B cell (primary cell): ENCODE data around the gene ARID3B. TPM values are rescaled to one million over a fixed set of nuclear protein-coding genes. Genes with fewer than 3 reads are reported as not detected.

Experiments used
- ATAC-seq: fragments of 200-7000 bp; cut with Tn5 transposase; one replicate; pipeline ENCODE4 v1.10.0; 2021; ENCODE audit warnings: low read depth, mild to moderate bottlenecking, moderate number of reproducible peaks, moderate library complexity
- CTCF ChIA-PET: fragments of 350-600 bp; sonication (Branson Sonifier 250); formaldehyde crosslinking; loops from one replicate; lab custom pipeline; 2021; ENCODE audit warnings: antibody characterized with exemption, inconsistent platforms; lab: Charles Lee
- POLR2A ChIA-PET: fragments of 350-600 bp; sonication (Branson Sonifier 250); formaldehyde crosslinking; loops from one replicate; lab custom pipeline; 2021; ENCODE audit warnings: antibody characterized with exemption; lab: Charles Lee
- DNase-seq: peaks from one replicate; pipeline ENCODE4 v3.0.0; 2013
- H2AFZ ChIP-seq: 2 replicates; pipeline ENCODE4 v1.6.1; 2012; ENCODE audit warnings: mild to moderate bottlenecking, low read depth, low read length; ENCODE audit not compliant: insufficient read depth, poor library complexity, severe bottlenecking
- H3K27ac ChIP-seq, 2 donors: 1 replicate in 1 of 2; 2 replicates in 1 of 2; pipeline ENCODE4 v1.5.1; 2012 to 2013; ENCODE audit warnings: low read length in 2 of 2, mild to moderate bottlenecking in 2 of 2, moderate library complexity in 1 of 2
- H3K27me3 ChIP-seq, 4 experiments: fragments of 200-600 bp in 1 of 4; sonication (generic) in 1 of 4; replicated peaks in 1 of 4; 1 replicate in 2 of 4; 2 replicates in 2 of 4; pipeline versions ENCODE4 v1.6.1 to v1.7.0; 2013 to 2016; ENCODE audit warnings: low read length in 3 of 4, mild to moderate bottlenecking in 2 of 4, mixed read lengths in 1 of 4, moderate library complexity in 1 of 4; ENCODE audit not compliant: insufficient read depth in 4 of 4, control insufficient read depth in 3 of 4; ENCODE audit errors: control extremely low read depth in 1 of 4
- H3K36me3 ChIP-seq, 2 experiments: replicated peaks in 1 of 2; 1 replicate in 1 of 2; 2 replicates in 1 of 2; pipeline versions ENCODE4 v1.6.1 to v1.7.1; 2013; ENCODE audit warnings: low read length in 1 of 2; ENCODE audit not compliant: insufficient read depth in 2 of 2, control insufficient read depth in 1 of 2; ENCODE audit errors: control extremely low read depth in 1 of 2, extremely low read depth in 1 of 2
- H3K4me1 ChIP-seq, 2 donors: fragments of 200-600 bp in 1 of 2; sonication (generic) in 1 of 2; 1 replicate in 1 of 2; 2 replicates in 1 of 2; pipeline versions ENCODE4 v1.5.1 to v1.6.1; 2013 to 2017; ENCODE audit warnings: low read length in 2 of 2; ENCODE audit not compliant: control insufficient read depth in 2 of 2, insufficient read depth in 2 of 2
- H3K4me2 ChIP-seq: replicated peaks from 2 replicates; pipeline ENCODE3; 2012; ENCODE audit warnings: mild to moderate bottlenecking, low read depth, low read length; ENCODE audit not compliant: poor library complexity, severe bottlenecking
- H3K4me3 ChIP-seq, 5 experiments: fragments of 200-600 bp in 1 of 5; sonication (generic) in 1 of 5; 1 replicate in 3 of 5; 2 replicates in 2 of 5; pipeline versions ENCODE4 v1.5.1 to v1.7.0; 2011 to 2016; ENCODE audit warnings: low read length in 4 of 5, mild to moderate bottlenecking in 4 of 5, low read depth in 2 of 5, control low read depth in 1 of 5, moderate library complexity in 1 of 5; ENCODE audit not compliant: insufficient read depth in 1 of 5; ENCODE audit errors: control extremely low read depth in 1 of 5, extremely low read depth in 1 of 5
- H3K79me2 ChIP-seq: fragments of 200-600 bp; sonication (generic); one replicate; pipeline ENCODE4 v1.6.0; 2016; ENCODE audit warnings: low read length; ENCODE audit not compliant: control insufficient read depth, insufficient read depth
- H3K9ac ChIP-seq: fragments of 200-600 bp; sonication (generic); 2 replicates; pipeline ENCODE4 v1.6.1; 2017; ENCODE audit warnings: mild to moderate bottlenecking, low read length, moderate library complexity
- H3K9me3 ChIP-seq, 3 donors: one replicate each; pipeline versions ENCODE4 v1.6.1 to v1.7.1; 2013; ENCODE audit warnings: low read length in 2 of 3; ENCODE audit not compliant: control insufficient read depth in 2 of 3, insufficient read depth in 1 of 3; ENCODE audit errors: control extremely low read depth in 1 of 3
- H4K20me1 ChIP-seq: 2 replicates; pipeline ENCODE4 v1.6.0; 2012; ENCODE audit warnings: mild to moderate bottlenecking, low read length; ENCODE audit not compliant: insufficient read depth, control insufficient read depth, poor library complexity, severe bottlenecking
- H3K27ac Mint-ChIP-seq: one replicate; pipeline ENCODE4 v1.8.0; 2021; ENCODE audit warnings: mixed read lengths
- H3K27me3 Mint-ChIP-seq: one replicate; pipeline ENCODE4 v1.8.0; 2021; ENCODE audit warnings: mixed read lengths
- H3K4me1 Mint-ChIP-seq: one replicate; pipeline ENCODE4 v1.8.0; 2021; ENCODE audit warnings: mixed read lengths
- H3K4me3 Mint-ChIP-seq: one replicate; pipeline ENCODE4 v1.8.0; 2021; ENCODE audit warnings: mixed read lengths
- H3K9me3 Mint-ChIP-seq: one replicate; pipeline ENCODE4 v1.8.0; 2022; ENCODE audit warnings: mixed read lengths; ENCODE audit not compliant: insufficient read depth
- EZH2 ChIP-seq: IDR thresholded peaks from 2 replicates; pipeline ENCODE4 v1.6.1; 2012; ENCODE audit warnings: borderline replicate concordance, low read depth, mild to moderate bottlenecking, moderate library complexity, low read length; ENCODE audit not compliant: insufficient read depth, poor library complexity, severe bottlenecking
- WGBS: methylation state at CpG from one replicate; pipeline ENCODE4 v1.1.5; 2013; ENCODE audit warnings: missing lambda C conversion rate; ENCODE audit not compliant: insufficient coverage; 5-methylcytosine and 5-hydroxymethylcytosine counted together
- intact Hi-C: fragments of 100-400 bp; cut with micrococcal nuclease; formaldehyde crosslinking; loops from one replicate; pipeline ENCODE4 v1.10.0; 2022
- polyA plus RNA-seq: library from polyadenylated mRNA; depleted of rRNA; stranded (reverse); fragments of >200 nt; gene quantifications from 2 replicates; pipeline ENCODE4 v1.2.3, GENCODE V29; 2012
- total RNA-seq, 2 donors: library from RNA; stranded (reverse); fragments of 120-200 nt in 1 of 2; gene quantifications; 1 replicate in 1 of 2; 2 replicates in 1 of 2; pipeline versions ENCODE4 v1.2.3 to v1.2.4, GENCODE V29; 2013 to 2022
- TF ChIP-seq, protein P1 (sequence below): fragments of 200-600 bp; IDR thresholded peaks from one replicate; pipeline ENCODE4 v1.8.0; 2022; ENCODE audit warnings: antibody characterized with exemption, mild to moderate bottlenecking

Gene ARID3B
- total and polyA plus RNA-seq, 2 donors (not counting 1 experiment from before 2014, with no cell fraction given): 23.0 to 31.0 TPM

DNA sequence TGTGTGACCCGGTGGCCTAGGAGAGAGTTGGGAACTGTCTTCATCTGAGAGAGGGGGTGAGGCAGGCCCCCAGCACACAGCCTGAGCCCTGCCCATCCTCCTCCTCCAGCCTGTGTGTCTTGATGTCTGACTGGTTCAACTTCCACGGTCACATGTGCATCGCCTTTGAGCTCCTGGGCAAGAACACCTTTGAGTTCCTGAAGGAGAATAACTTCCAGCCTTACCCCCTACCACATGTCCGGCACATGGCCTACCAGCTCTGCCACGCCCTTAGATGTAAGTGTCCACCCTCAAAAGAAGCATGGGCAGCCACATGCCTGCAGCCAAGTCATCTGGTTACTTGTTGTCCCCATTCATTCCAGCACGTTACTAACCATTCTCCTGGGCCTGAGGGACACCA lies 84.7 kb downstream of the ARID3B start:
- Histone ChIP-seq H2AFZ (no peak overlapping the region), H3K4me2 (peak overlapping the region; percentile 61), H3K79me2 (peaks cover 48% of the 10 kb centered on the region), H3K9ac (no peak overlapping the region), H3K9me3 (no peaks in the 10 kb centered on the region), H3K4me3 (no peak overlapping the region), H3K4me1 (peaks cover 46 to 68% of the 10 kb centered on the region in 2 donors), H4K20me1 (peaks cover 81% of the 10 kb centered on the region), H3K36me3 (peaks cover 1 to 91% of the 10 kb centered on the region in 2 experiments), H3K27me3 (no peaks in the 10 kb centered on the region), H3K27ac (peak overlapping the region; percentile 19 to 77)
- DNase-seq (no peak), ATAC-seq (no peak)
- ChIA-PET POLR2A (interaction anchor here (1.8 kb wide), 1 partner anchor 8 kb away, joined by 5 read pairs; no protein-coding TSS in a partner anchor), CTCF (interaction anchor here (1.2 to 23.4 kb wide), 6 partner anchors 7 to 325 kb away, joined by 3 to 596 read pairs (median 188); partner anchors contain the start of genes CLK3 and CSK)
- Mint-ChIP-seq H3K4me3 (no peak overlapping the region), H3K9me3 (no peaks in the 10 kb centered on the region), H3K27me3 (no peaks in the 10 kb centered on the region), H3K27ac (peak overlapping the region; percentile 96), H3K4me1 (peaks cover 56% of the 10 kb centered on the region)
- TF ChIP-seq EZH2: no peak
- TF ChIP-seq, protein P1, sequence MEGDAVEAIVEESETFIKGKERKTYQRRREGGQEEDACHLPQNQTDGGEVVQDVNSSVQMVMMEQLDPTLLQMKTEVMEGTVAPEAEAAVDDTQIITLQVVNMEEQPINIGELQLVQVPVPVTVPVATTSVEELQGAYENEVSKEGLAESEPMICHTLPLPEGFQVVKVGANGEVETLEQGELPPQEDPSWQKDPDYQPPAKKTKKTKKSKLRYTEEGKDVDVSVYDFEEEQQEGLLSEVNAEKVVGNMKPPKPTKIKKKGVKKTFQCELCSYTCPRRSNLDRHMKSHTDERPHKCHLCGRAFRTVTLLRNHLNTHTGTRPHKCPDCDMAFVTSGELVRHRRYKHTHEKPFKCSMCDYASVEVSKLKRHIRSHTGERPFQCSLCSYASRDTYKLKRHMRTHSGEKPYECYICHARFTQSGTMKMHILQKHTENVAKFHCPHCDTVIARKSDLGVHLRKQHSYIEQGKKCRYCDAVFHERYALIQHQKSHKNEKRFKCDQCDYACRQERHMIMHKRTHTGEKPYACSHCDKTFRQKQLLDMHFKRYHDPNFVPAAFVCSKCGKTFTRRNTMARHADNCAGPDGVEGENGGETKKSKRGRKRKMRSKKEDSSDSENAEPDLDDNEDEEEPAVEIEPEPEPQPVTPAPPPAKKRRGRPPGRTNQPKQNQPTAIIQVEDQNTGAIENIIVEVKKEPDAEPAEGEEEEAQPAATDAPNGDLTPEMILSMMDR: no peak
- intact Hi-C loops: no loop called here
- 100% methylated on average over 4 of the region's 6 CpGs for WGBS

DNA sequence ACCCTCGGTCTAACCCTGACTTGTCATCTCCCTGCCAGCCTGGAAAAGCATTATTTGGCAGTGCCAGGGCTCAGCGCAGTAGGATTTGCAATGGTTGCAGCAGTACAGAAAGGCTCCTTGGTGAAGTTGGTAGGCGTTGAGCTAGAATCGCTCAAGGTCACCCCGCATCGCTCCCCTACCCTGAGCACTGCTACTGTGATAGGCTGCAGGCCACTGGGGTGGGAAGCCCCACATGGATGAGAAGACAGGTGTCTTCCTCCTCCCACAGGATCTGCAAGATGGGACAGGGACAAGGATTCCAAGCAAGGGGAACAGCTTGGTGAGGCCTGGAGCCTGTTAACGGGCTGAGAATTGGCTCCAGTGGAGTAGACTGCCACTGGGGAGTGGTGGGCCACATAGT lies 85.3 kb downstream of the ARID3B start:
- H2AFZ ChIP-seq: no peak overlapping the region
- H3K4me3 ChIP-seq: no peak overlapping the region
- no peak for TF ChIP-seq EZH2
- TF ChIP-seq, protein P1: no peak
- H3K27me3 ChIP-seq: no peaks in the 10 kb centered on the region
- H3K36me3 ChIP-seq: peaks cover 1 to 91% of the 10 kb centered on the region in 2 experiments
- no peak for DNase-seq
- ChIA-PET CTCF (interaction anchor here (1.1 to 23.4 kb wide), 8 partner anchors 7 to 324 kb away, joined by 3 to 596 read pairs (median 6); partner anchors contain the start of genes CLK3 and CSK), POLR2A (interaction anchor here (0.5 to 1.8 kb wide), 3 partner anchors 9 to 860 kb away, joined by 3 to 5 read pairs (median 4); partner anchors contain the start of gene CLK3)
- peak overlapping the region; percentile 96 for H3K27ac Mint-ChIP-seq
- peak overlapping the region; percentile 61 for H3K4me2 ChIP-seq
- H3K27ac ChIP-seq: peak overlapping the region; percentile 61 to 77
- peaks cover 41% of the 10 kb centered on the region for H3K79me2 ChIP-seq
- peaks cover 50 to 68% of the 10 kb centered on the region in 2 donors for H3K4me1 ChIP-seq
- no peak overlapping the region for H3K4me3 Mint-ChIP-seq
- no peaks in the 10 kb centered on the region for H3K9me3 ChIP-seq
- no peaks in the 10 kb centered on the region for H3K9me3 Mint-ChIP-seq
- intact Hi-C loops: no loop called here
- no peak for ATAC-seq
- WGBS: 99% methylated on average over 7 of the region's 7 CpGs
- no peaks in the 10 kb centered on the region for H3K27me3 Mint-ChIP-seq
- H3K9ac ChIP-seq: no peak overlapping the region
- H4K20me1 ChIP-seq: peaks cover 81% of the 10 kb centered on the region
- peaks cover 56% of the 10 kb centered on the region for H3K4me1 Mint-ChIP-seq
